Breast epithelium (tissue), 3 donors: ENCODE data around the gene TSPAN7.

Experiments
- POLR2A ChIP-seq: fragments of 450-650 bp; IDR thresholded peaks from one replicate; pipeline ENCODE4 v1.6.1; 2016; ENCODE audit warnings: antibody characterized with exemption, mild to moderate bottlenecking, moderate library complexity
- TF ChIP-seq, protein P1 (sequence below), 3 donors: fragments of 450-650 bp; IDR thresholded peaks; one replicate each; pipeline ENCODE4 v1.5.1; 2016 to 2017; ENCODE audit warnings: antibody characterized with exemption in 3 of 3, mild to moderate bottlenecking in 3 of 3, moderate library complexity in 3 of 3

DNA sequence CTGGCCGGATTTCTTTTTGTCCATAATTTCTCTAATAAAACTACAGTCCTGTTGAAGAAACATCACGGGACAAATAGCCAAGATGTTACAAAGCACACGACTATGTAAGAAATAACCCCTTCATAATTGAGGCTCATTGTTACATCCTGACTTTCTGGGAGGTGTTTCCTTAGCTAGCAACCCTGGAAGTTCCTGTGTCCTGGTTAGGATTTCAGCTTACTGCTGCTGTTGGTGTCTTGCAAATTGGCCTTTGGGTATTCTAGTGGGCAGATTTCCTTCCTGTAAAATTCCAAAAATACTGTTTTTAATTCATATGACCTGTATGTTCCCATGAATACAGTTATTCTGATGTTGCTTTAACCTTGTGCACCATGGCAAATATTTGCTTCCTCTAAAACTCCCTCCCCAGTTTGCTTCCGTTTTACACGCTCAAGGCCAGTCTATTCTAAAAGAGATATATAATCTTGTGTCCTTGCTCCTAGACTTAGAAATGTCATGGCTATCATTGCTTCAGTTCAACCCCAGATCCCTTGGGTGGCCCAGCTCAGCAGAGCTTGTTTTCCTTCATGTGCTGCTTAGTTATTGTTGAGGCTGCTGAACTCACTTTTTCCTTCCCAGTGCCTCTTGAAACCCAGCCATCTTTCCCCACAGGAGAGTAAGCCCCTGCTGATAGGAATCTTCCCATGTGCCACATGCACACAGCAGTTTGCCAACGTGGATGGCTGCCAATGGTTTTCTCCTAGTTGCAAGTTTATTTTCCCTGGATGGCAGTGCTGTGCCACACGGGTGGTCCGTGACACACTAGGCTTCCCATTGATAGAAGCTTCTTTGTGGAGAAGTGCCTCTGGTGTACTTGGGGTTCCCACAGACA is 75.8 kb downstream of the TSPAN7 start:
- TF ChIP-seq, protein P1, sequence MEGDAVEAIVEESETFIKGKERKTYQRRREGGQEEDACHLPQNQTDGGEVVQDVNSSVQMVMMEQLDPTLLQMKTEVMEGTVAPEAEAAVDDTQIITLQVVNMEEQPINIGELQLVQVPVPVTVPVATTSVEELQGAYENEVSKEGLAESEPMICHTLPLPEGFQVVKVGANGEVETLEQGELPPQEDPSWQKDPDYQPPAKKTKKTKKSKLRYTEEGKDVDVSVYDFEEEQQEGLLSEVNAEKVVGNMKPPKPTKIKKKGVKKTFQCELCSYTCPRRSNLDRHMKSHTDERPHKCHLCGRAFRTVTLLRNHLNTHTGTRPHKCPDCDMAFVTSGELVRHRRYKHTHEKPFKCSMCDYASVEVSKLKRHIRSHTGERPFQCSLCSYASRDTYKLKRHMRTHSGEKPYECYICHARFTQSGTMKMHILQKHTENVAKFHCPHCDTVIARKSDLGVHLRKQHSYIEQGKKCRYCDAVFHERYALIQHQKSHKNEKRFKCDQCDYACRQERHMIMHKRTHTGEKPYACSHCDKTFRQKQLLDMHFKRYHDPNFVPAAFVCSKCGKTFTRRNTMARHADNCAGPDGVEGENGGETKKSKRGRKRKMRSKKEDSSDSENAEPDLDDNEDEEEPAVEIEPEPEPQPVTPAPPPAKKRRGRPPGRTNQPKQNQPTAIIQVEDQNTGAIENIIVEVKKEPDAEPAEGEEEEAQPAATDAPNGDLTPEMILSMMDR (IDR thresholded peaks at IDR 0.05) = no peak
- no peak for TF ChIP-seq POLR2A
